ENCODE results near the gene RFX1. TPM values are rescaled to one million over a fixed set of nuclear protein-coding genes. Genes with fewer than 3 reads are reported as not detected.
"Not testable (repeated sequence)": the region's sequence is repeated elsewhere in the genome, so short reads cannot be mapped to it uniquely, and the experiment has no call there.

RFX1 gene
- total and polyA plus RNA-seq, 8 donors = 9.1 to 17.4 (median 13.5) TPM

DNA sequence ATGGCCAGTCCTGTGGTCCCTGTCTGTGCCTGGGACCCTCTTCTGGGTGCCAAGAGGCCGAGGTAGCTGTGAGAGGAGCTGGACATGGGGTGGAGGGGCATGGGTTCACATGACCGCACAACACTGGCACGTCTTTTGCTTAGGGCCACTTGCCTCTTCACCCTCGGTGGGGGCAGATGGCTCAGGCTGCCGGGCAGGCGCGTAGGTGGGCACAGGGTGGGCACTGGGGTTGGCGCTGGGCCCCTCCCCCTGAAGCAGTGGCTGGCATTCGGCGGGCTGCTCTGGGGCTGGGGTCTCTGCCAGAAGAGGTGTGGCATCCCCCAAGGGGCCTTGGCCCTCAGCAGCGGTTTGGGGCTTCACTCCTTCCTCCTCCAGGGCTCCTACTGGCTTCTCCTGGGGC is 47.4 kb upstream of the RFX1 start:
- H3K9me3 ChIP-seq = no peaks in the 10 kb centered on the region
- TF ChIP-seq, protein P1, sequence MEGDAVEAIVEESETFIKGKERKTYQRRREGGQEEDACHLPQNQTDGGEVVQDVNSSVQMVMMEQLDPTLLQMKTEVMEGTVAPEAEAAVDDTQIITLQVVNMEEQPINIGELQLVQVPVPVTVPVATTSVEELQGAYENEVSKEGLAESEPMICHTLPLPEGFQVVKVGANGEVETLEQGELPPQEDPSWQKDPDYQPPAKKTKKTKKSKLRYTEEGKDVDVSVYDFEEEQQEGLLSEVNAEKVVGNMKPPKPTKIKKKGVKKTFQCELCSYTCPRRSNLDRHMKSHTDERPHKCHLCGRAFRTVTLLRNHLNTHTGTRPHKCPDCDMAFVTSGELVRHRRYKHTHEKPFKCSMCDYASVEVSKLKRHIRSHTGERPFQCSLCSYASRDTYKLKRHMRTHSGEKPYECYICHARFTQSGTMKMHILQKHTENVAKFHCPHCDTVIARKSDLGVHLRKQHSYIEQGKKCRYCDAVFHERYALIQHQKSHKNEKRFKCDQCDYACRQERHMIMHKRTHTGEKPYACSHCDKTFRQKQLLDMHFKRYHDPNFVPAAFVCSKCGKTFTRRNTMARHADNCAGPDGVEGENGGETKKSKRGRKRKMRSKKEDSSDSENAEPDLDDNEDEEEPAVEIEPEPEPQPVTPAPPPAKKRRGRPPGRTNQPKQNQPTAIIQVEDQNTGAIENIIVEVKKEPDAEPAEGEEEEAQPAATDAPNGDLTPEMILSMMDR (IDR thresholded peaks at IDR 0.05) = no peak
- intact Hi-C loops (cut with DNase I) = no loop called here
- H3K4me3 ChIP-seq = no peak overlapping the region
- H3K27me3 ChIP-seq = peaks cover under 1 to 24% of the 10 kb centered on the region in 2 donors
- H3K4me1 ChIP-seq = peaks cover 0 to 12% of the 10 kb centered on the region in 2 donors
- H3K36me3 ChIP-seq = peaks cover 0 to 42% of the 10 kb centered on the region in 2 donors
- ATAC-seq (no peak), DNase-seq (no peak)
- no peak overlapping the region for H3K27ac ChIP-seq

DNA sequence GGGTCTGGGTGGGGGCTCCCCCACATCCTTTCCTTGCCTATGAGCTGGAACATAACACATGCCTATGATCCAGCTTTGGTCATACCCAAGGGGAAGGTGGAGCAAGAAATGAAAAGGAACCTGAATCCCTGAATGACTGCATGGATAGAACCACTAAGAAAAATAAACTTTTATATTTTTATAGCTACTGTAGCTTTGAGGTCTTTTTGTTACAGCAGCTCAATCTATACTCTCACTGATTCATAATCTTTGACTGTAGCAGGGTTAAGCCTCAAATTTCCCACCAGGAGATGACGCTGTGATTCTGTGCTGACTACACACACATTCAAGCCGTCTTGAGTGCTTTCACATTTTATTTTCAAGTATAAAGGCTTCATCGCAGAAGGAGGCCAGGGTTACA is 46.9 kb upstream of the RFX1 start:
- Histone ChIP-seq H3K4me3 (no peak overlapping the region), H3K36me3 (peaks cover 0 to 46% of the 10 kb centered on the region in 2 donors), H3K27ac (no peak overlapping the region), H3K9me3 (no peaks in the 10 kb centered on the region), H3K4me1 (peaks cover 0 to 10% of the 10 kb centered on the region in 2 donors), H3K27me3 (peaks cover 0 to 19% of the 10 kb centered on the region in 2 donors)
- TF ChIP-seq, protein P1 (IDR thresholded peaks at IDR 0.05) = no peak
- no peak for DNase-seq
- intact Hi-C loops (cut with DNase I) = no loop called here
- ATAC-seq = no peak

DNA sequence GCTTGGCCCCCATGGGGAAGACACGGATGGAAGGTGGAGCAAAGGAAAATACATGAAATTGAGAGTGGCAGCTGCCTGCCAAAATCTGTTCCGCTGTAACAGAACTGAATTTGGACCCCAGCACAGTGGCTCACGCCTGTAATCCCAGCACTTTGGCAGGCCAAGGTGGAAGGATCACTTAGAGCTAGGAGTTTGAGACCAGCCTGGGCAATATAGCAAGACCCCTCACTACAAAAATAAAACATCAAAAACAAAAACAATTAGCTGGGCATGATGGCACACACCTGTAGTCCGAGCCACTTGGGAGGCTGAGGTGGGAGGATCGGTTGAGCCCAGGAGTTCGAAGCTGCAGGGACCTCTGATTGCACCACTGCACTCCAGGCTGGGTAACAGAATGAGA is 46.4 kb upstream of the RFX1 start:
- H3K36me3 ChIP-seq = peaks cover 0 to 49% of the 10 kb centered on the region in 2 donors
- peaks cover 0 to 14% of the 10 kb centered on the region in 2 donors for H3K27me3 ChIP-seq
- DNase-seq (no peak), ATAC-seq (no peak)
- H3K9me3 ChIP-seq = no peaks in the 10 kb centered on the region
- no peak overlapping the region for H3K4me3 ChIP-seq
- peaks cover 0 to 5% of the 10 kb centered on the region in 2 donors for H3K4me1 ChIP-seq
- no peak overlapping the region for H3K27ac ChIP-seq
- TF ChIP-seq, protein P1 (IDR thresholded peaks at IDR 0.05) = no peak
- intact Hi-C loops (cut with DNase I) = no loop called here

DNA sequence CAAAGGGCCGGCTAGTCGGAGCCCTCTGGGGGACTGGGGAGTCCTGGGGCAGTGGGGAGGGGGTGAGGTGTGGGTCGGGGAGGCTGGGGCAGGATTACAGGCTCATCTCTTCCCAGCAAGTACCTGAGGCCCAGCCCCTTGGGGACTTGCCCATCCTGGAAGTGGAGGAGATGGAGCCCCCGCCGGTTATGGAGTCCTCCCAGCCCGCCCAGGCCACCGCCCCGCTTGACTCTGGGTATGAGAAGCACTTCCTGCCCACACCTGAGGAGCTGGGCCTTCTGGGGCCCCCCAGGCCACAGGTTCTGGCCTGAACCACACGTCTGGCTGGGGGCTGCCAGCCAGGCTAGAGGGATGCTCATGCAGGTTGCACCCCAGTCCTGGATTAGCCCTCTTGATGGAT is 45.9 kb upstream of the RFX1 start:
- ATAC-seq (no peak), DNase-seq (no peak)
- Histone ChIP-seq H3K9me3 (no peaks in the 10 kb centered on the region), H3K27me3 (peaks cover 0 to 9% of the 10 kb centered on the region in 2 donors), H3K27ac (no peak overlapping the region), H3K4me3 (no peak overlapping the region), H3K4me1 (peaks cover 0 to 1% of the 10 kb centered on the region in 2 donors), H3K36me3 (peaks cover 0 to 49% of the 10 kb centered on the region in 2 donors)
- intact Hi-C loops (cut with DNase I) = no loop called here
- TF ChIP-seq, protein P1 (IDR thresholded peaks at IDR 0.05) = no peak

DNA sequence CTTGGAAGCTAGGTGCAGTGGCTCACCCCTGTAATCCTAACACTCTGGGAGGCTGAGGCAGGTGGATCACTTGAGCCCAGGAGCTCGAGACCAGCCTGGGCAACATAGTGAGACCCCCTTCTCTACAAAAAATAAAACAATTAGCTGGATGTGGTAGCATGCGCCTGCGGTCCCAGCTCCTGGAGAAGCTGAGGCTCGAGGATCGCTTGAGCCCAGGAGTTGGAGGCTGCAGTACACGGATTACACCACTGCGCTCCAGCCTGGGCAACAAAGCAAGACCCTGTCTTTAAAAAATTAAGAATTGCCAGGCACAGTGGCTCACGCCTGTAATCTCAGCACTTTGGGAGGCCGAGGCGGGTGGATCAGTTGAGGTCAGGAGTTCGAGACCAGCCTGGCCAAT is 44.8 kb upstream of the RFX1 start:
- ATAC-seq; H3K4me3 ChIP-seq; DNase-seq; H3K27ac ChIP-seq; H3K9me3 ChIP-seq; intact Hi-C loops (cut with DNase I); H3K4me1 ChIP-seq; H3K27me3 ChIP-seq: not testable (repeated sequence)
- H3K36me3 ChIP-seq = peaks cover 0 to 55% of the 10 kb centered on the region in 2 donors

DNA sequence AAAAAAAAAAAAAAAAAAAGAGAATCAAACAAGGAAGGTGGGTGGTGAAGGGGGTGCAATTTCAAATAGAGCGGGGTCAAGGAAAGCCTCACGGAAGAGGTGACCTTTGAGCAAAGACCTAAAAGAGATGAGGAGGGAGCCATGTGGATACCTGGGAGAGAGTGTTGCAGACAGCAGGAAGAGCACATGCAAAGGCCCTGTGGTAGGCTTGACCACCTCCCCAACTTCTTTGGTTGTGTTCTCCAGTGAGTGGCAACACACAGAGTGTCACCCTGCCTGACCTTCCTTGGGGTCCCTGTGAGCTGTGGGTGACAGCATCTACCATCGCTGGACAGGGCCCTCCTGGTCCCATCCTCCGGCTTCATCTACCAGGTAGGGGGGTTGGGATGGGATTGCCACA is 44.4 kb upstream of the RFX1 start:
- TF ChIP-seq, protein P1 (IDR thresholded peaks at IDR 0.05) = no peak
- H3K4me1 ChIP-seq = no peaks in the 10 kb centered on the region
- intact Hi-C loops (cut with DNase I) = no loop called here

More for the DNA sequence above, 44.4 kb upstream of the RFX1 start:
- DNase-seq (no peak), ATAC-seq (no peak)
- no peaks in the 10 kb centered on the region for H3K27me3 ChIP-seq
- peaks cover 0 to 60% of the 10 kb centered on the region in 2 donors for H3K36me3 ChIP-seq
- no peak overlapping the region for H3K27ac ChIP-seq
- H3K9me3 ChIP-seq = no peaks in the 10 kb centered on the region
- H3K4me3 ChIP-seq = no peak overlapping the region

All from left lung (tissue), 10 donors.